Measurements from ENCODE around the gene RABEP1.

- TF ChIP-seq CTCF (IDR thresholded peaks at IDR 0.05) (peak in 5 of 7 experiments; percentile 47 to 78 (median 52)), POLR2A (IDR thresholded peaks at IDR 0.05) (no peak), POLR2AphosphoS5 (IDR thresholded peaks at IDR 0.05) (peak in 1 of 3 donors; percentile 30), EP300 (IDR thresholded peaks at IDR 0.05) (no peak)
Measured at GRCh38 chr17:5249615-5250014, 32.5 kb upstream of the RABEP1 start.
